GM19438 (cell line): Measurements from ENCODE around the gene MARCHF6.
"Not testable (repeated sequence)": the region's sequence is repeated elsewhere in the genome, so short reads cannot be mapped to it uniquely, and the experiment has no call there.

Experiments
- ATAC-seq: cut with Tn5 transposase; IDR thresholded peaks from one replicate; pipeline ENCODE4 v1.9.1; 2021; ENCODE audit warnings: low read depth; ENCODE audit not compliant: unreplicated experiment

Gene MARCHF6

GRCh38 chr5:10374046-10375022 is 20.8 kb downstream of the MARCHF6 start:
- no peak for ATAC-seq

- ATAC-seq, result not testable (repeated sequence)
These were observed 21.7 kb downstream of the MARCHF6 start for GRCh38 chr5:10375146-10375545.

GRCh38 chr5:10376544-10376943 is 23.0 kb downstream of the MARCHF6 start:
- no peak for ATAC-seq

- ATAC-seq, result no peak
These were observed 23.6 kb downstream of the MARCHF6 start for GRCh38 chr5:10377081-10377480.

- no peak for ATAC-seq
These were observed 28.3 kb downstream of the MARCHF6 start for GRCh38 chr5:10381803-10382202.

GRCh38 chr5:10384483-10384882 is 31.0 kb downstream of the MARCHF6 start:
- no peak for ATAC-seq

- ATAC-seq, result no peak
These were observed 34.2 kb downstream of the MARCHF6 start for GRCh38 chr5:10387690-10388089.

- ATAC-seq, result no peak
These were observed 37.6 kb downstream of the MARCHF6 start for GRCh38 chr5:10391130-10391529.

- not testable (repeated sequence) for ATAC-seq
These were observed 39.3 kb downstream of the MARCHF6 start for GRCh38 chr5:10392567-10393328.

- ATAC-seq, result no peak
These were observed 40.0 kb downstream of the MARCHF6 start for GRCh38 chr5:10393491-10393890.

GRCh38 chr5:10396552-10396951 is 43.1 kb downstream of the MARCHF6 start:
- no peak for ATAC-seq

GRCh38 chr5:10399839-10400238 is 46.3 kb downstream of the MARCHF6 start:
- ATAC-seq, result no peak

- no peak for ATAC-seq
These were observed 46.9 kb downstream of the MARCHF6 start for GRCh38 chr5:10400411-10400810.

- no peak for ATAC-seq
These were observed 47.3 kb downstream of the MARCHF6 start for GRCh38 chr5:10400831-10401230.

- ATAC-seq, result no peak
These were observed 48.0 kb downstream of the MARCHF6 start for GRCh38 chr5:10401498-10401897.
